AG04449 (cell line): ENCODE data around the gene EIPR1.

Experiments used
- CTCF ChIA-PET: fragments of 350-600 bp; formaldehyde crosslinking; extraction: SDS; loops from one replicate; lab custom pipeline; 2021; ENCODE audit warnings: antibody characterized with exemption; lab: Yijun Ruan, JAX
- POLR2A ChIA-PET: fragments of 400-600, 350-600 bp; formaldehyde crosslinking; extraction: SDS; loops from one replicate; lab custom pipeline; 2020; ENCODE audit warnings: antibody characterized with exemption, inconsistent platforms; lab: Yijun Ruan, JAX
- DNase-seq: peaks from one replicate; pipeline ENCODE4 v3.0.0-alpha.2; 2010; ENCODE audit warnings: low read depth, low spot score
- H3K4me3 ChIP-seq: 2 replicates; pipeline ENCODE4 v1.5.1; 2011; ENCODE audit warnings: low read depth, mild to moderate bottlenecking, control low read depth, low read length
- CTCF ChIP-seq: IDR thresholded peaks from one replicate; pipeline ENCODE4 v1.5.1; 2011; ENCODE audit warnings: mild to moderate bottlenecking, moderate library complexity, low read length, control low read depth, inconsistent platforms; ENCODE audit not compliant: insufficient read depth; ENCODE audit errors: missing control alignments

Gene EIPR1

GRCh38 chr2:3422161-3422779 is 44.7 kb upstream of the EIPR1 start:
- no peak for DNase-seq
- ChIA-PET POLR2A (no interaction called here), CTCF (interaction anchor here (1.2 to 7.6 kb wide), 16 partner anchors 9 to 234 kb away, joined by 3 to 96 read pairs (median 22); no protein-coding TSS in a partner anchor)
- no peak overlapping the region for H3K4me3 ChIP-seq
- TF ChIP-seq CTCF: no peak

- DNase-seq: no peak
- CTCF ChIA-PET: interaction anchor here (0.7 to 7.6 kb wide), 6 partner anchors 10 to 235 kb away, joined by 3 to 96 read pairs (median 56); no protein-coding TSS in a partner anchor
- no peak overlapping the region for H3K4me3 ChIP-seq
- POLR2A ChIA-PET: no interaction called here
- TF ChIP-seq CTCF: no peak
Observed at GRCh38 chr2:3421580-3421979, 44.0 kb upstream of the EIPR1 start.

GRCh38 chr2:3420769-3421397 is 43.3 kb upstream of the EIPR1 start:
- DNase-seq: no peak
- TF ChIP-seq CTCF: no peak
- POLR2A ChIA-PET: no interaction called here
- H3K4me3 ChIP-seq: no peak overlapping the region
- CTCF ChIA-PET: interaction anchor here (0.7 to 7.6 kb wide), 7 partner anchors 9 to 231 kb away, joined by 3 to 96 read pairs (median 6); no protein-coding TSS in a partner anchor

- TF ChIP-seq CTCF: no peak
- no peak for DNase-seq
- CTCF ChIA-PET: interaction anchor here (0.7 to 7.6 kb wide), 6 partner anchors 8 to 231 kb away, joined by 3 to 96 read pairs (median 4); no protein-coding TSS in a partner anchor
- POLR2A ChIA-PET: no interaction called here
- no peak overlapping the region for H3K4me3 ChIP-seq
Observed at GRCh38 chr2:3420076-3420768, 42.6 kb upstream of the EIPR1 start.

GRCh38 chr2:3418766-3419404 is 41.3 kb upstream of the EIPR1 start:
- no peak for DNase-seq
- no peak overlapping the region for H3K4me3 ChIP-seq
- TF ChIP-seq CTCF: no peak
- ChIA-PET CTCF (no interaction called here), POLR2A (no interaction called here)
